ENCODE data around the gene AGBL1. TPM values are rescaled to one million over a fixed set of nuclear protein-coding genes. Genes with fewer than 3 reads are reported as not detected.

AGBL1 gene
- total RNA-seq, 6 experiments from 2014 or later, result not detected

DNA sequence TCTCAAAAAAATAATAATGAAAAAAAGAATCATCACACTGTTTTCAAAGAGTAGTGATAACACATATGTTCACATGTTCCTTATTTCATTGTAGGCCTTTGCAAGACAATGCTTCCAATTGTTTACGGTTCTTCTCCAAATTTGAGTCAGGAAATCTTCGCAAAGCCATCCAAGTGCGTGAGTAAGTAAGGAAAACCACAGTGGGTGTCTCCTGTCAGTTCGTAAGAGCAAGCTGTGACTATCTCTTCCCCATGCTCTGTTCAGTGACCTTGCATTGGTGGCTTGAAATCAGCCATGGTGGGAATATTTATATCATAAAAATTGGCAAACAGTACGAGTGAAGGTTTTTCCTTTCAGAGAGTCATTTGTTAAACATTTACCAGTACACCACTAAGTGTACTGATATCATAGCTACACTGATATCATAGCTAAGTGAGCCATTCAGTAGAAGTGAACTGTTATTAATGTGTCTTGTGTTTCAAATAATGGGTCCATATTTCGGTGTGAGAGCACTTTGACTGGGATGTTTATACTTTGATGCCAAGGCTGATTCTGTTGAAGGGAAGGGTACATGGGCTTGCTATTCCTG is 187.3 kb downstream of the AGBL1 start:
- no peaks in the 10 kb centered on the region for H3K27me3 Mint-ChIP-seq (ENCODE audit: insufficient read depth)
- H3K4me1 Mint-ChIP-seq (ENCODE audit: low read depth), result no peaks in the 10 kb centered on the region
- H3K36me3 Mint-ChIP-seq (ENCODE audit: low read depth), result no peaks in the 10 kb centered on the region
- no peak for DNase-seq
- no peak overlapping the region for H3K4me3 Mint-ChIP-seq
- H3K9me3 Mint-ChIP-seq, result peaks cover 63% of the 10 kb centered on the region
- TF ChIP-seq, protein P1, sequence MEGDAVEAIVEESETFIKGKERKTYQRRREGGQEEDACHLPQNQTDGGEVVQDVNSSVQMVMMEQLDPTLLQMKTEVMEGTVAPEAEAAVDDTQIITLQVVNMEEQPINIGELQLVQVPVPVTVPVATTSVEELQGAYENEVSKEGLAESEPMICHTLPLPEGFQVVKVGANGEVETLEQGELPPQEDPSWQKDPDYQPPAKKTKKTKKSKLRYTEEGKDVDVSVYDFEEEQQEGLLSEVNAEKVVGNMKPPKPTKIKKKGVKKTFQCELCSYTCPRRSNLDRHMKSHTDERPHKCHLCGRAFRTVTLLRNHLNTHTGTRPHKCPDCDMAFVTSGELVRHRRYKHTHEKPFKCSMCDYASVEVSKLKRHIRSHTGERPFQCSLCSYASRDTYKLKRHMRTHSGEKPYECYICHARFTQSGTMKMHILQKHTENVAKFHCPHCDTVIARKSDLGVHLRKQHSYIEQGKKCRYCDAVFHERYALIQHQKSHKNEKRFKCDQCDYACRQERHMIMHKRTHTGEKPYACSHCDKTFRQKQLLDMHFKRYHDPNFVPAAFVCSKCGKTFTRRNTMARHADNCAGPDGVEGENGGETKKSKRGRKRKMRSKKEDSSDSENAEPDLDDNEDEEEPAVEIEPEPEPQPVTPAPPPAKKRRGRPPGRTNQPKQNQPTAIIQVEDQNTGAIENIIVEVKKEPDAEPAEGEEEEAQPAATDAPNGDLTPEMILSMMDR (IDR thresholded peaks at IDR 0.05), result no peak
- no peak overlapping the region for H3K27ac Mint-ChIP-seq

DNA sequence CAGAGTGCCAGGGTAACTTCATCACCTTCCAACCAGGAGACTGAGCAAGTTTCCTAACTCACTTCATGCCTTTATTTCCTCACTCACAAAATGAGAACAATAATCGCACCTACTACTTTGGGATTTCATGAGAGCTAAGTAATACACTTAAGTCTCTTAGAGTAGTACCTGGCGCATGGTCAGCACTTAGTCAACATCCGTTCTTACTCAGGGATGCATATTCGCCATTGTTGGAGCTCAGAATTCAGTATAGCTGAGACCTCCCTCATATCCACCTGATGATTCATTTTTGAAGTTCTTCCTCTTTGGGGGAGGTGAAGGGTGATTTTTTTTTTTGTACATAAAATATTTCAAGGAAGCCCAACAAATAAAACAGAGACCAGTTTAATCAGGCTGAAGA is 188.2 kb downstream of the AGBL1 start:
- TF ChIP-seq, protein P1 (IDR thresholded peaks at IDR 0.05), result no peak
- no peak for DNase-seq
- no peak overlapping the region for H3K4me3 Mint-ChIP-seq
- no peaks in the 10 kb centered on the region for H3K36me3 Mint-ChIP-seq (ENCODE audit: low read depth)
- H3K4me1 Mint-ChIP-seq (ENCODE audit: low read depth), result no peaks in the 10 kb centered on the region
- peaks cover 60% of the 10 kb centered on the region for H3K9me3 Mint-ChIP-seq
- no peak overlapping the region for H3K27ac Mint-ChIP-seq
- H3K27me3 Mint-ChIP-seq (ENCODE audit: insufficient read depth), result no peaks in the 10 kb centered on the region

DNA sequence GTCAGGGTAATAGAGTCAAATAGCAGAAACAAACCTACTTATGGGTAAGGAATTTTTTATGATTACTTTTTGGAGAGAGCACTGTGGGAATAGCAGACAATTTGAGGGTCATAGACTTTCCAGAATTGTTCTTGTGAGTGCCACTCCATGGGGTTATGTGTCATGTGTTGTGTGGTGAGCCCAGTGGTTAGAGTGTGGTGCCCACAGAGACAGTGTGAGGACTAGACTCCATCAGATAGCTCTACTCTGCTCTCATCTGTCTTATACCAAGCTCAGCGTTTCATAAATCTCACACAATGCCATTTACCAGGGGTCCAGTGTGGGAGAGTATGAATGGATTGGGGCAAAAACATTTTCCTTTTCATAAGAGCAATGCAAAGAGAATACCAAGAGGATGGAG is 188.9 kb downstream of the AGBL1 start:
- H3K27me3 Mint-ChIP-seq (ENCODE audit: insufficient read depth), result peaks cover 2% of the 10 kb centered on the region
- H3K36me3 Mint-ChIP-seq (ENCODE audit: low read depth), result no peaks in the 10 kb centered on the region
- peaks cover 64% of the 10 kb centered on the region for H3K9me3 Mint-ChIP-seq
- DNase-seq, result no peak
- H3K4me3 Mint-ChIP-seq, result no peak overlapping the region
- TF ChIP-seq, protein P1 (IDR thresholded peaks at IDR 0.05), result no peak
- no peak overlapping the region for H3K27ac Mint-ChIP-seq
- no peaks in the 10 kb centered on the region for H3K4me1 Mint-ChIP-seq (ENCODE audit: low read depth)

DNA sequence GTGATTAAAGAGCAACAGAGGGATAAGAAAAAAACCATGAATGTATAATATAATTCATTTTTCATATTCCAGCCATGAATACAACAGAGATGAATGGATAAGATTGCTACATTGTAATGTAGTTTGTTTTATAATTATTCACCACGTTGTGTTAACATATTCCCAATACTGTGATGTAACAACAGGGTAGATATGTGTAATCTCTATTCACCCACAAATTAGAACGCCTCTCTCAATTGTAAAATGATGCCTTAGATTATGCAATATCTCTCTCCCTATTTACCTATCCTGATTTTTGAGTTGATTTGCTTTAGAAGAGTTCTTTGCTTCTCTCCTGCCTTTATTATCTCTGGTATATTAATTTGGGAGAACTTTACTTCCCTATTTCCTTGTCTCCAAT is 193.6 kb downstream of the AGBL1 start:
- TF ChIP-seq, protein P1 (IDR thresholded peaks at IDR 0.05), result no peak
- Mint-ChIP-seq H3K27ac (no peak overlapping the region), H3K4me1 (ENCODE audit: low read depth) (no peaks in the 10 kb centered on the region), H3K9me3 (peaks cover 59% of the 10 kb centered on the region), H3K4me3 (no peak overlapping the region), H3K27me3 (ENCODE audit: insufficient read depth) (peaks cover 2% of the 10 kb centered on the region), H3K36me3 (ENCODE audit: low read depth) (no peaks in the 10 kb centered on the region)
- no peak for DNase-seq

DNA sequence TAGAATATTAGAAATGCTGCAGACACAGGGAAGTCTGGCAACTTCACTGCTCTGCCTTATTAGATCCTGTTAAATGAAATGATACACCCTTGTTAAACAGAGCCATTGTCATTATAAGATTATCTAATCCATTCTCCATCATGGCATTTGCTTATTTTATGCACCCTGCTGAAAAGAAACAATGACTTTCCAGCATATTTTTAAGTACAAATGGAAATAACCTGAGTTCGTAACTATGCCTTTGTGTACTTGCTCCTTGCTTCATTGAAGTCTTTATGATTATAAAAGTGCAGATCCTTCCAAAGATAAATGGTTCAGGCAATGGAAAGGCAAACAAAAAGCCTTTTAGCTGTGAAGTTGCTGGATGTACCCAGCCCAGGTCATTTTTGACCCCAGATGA is 195.7 kb downstream of the AGBL1 start:
- no peaks in the 10 kb centered on the region for H3K36me3 Mint-ChIP-seq (ENCODE audit: low read depth)
- TF ChIP-seq, protein P1 (IDR thresholded peaks at IDR 0.05), result no peak
- H3K4me3 Mint-ChIP-seq, result no peak overlapping the region

DNA sequence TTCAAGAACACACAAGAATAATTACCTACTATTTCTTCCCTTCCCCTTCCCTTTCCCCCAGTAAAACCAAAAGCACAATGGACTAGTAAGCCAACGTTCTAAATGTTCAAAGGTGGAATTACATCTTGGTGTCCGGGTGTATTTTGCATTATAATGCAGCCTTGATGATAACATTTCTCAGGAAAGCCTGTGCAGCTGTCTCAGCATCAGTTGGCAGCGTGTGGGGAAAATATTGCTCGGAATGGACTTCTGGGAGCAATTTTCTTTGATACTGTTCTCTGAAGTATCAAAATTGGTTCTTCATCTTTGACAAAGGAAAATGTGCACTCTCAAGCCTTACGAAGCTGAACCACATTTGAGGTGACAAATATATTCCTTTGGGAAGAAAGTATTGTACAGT is 198.9 kb downstream of the AGBL1 start:
- Mint-ChIP-seq H3K27ac (no peak overlapping the region), H3K4me1 (ENCODE audit: low read depth) (no peaks in the 10 kb centered on the region), H3K27me3 (ENCODE audit: insufficient read depth) (peaks cover under 1% of the 10 kb centered on the region), H3K4me3 (no peak overlapping the region), H3K9me3 (peaks cover 51% of the 10 kb centered on the region), H3K36me3 (ENCODE audit: low read depth) (no peaks in the 10 kb centered on the region)
- TF ChIP-seq, protein P1 (IDR thresholded peaks at IDR 0.05), result no peak
- no peak for DNase-seq

More for the DNA sequence above, 195.7 kb downstream of the AGBL1 start:
- H3K9me3 Mint-ChIP-seq, result peaks cover 58% of the 10 kb centered on the region
- no peak for DNase-seq
- H3K27ac Mint-ChIP-seq, result no peak overlapping the region
- H3K4me1 Mint-ChIP-seq (ENCODE audit: low read depth), result no peaks in the 10 kb centered on the region
- peaks cover 2% of the 10 kb centered on the region for H3K27me3 Mint-ChIP-seq (ENCODE audit: insufficient read depth)

All from HFFc6 (cell line).